A673 (cell line): ENCODE results near the gene ZMAT5. TPM values are rescaled to one million over a fixed set of nuclear protein-coding genes. Genes with fewer than 3 reads are reported as not detected.

Experiments
- BruUV-seq: library from RNA; stranded (reverse); fragments of 400-500 nt; replicated peaks from 2 replicates; lab custom pipeline; 2021; lab: Mats Ljungman, UMichigan
- CTCF ChIA-PET: fragments of 300-600 bp; sonication (Branson Sonifier 250); formaldehyde crosslinking; loops from one replicate; lab custom pipeline; 2022; ENCODE audit warnings: antibody characterized with exemption; lab: Charles Lee
- POLR2A ChIA-PET: fragments of 300-600 bp; sonication (Branson Sonifier 250); formaldehyde crosslinking; loops from one replicate; lab custom pipeline; 2022; ENCODE audit warnings: antibody characterized with exemption; ENCODE audit not compliant: low non-redundant PET; lab: Charles Lee
- DNase-seq: peaks from one replicate; pipeline ENCODE4 v3.0.0-alpha.2; 2015; ENCODE audit warnings: low spot score
- H3K27ac ChIP-seq: fragments of 200-600 bp; sonication (generic); 2 replicates; pipeline ENCODE4 v1.5.1; 2016; ENCODE audit warnings: mixed run types, low read depth, mild to moderate bottlenecking, mixed read lengths, antibody characterized with exemption, low read length; ENCODE audit not compliant: poor library complexity, severe bottlenecking
- H3K27me3 ChIP-seq: fragments of 200-600 bp; sonication (generic); replicated peaks from 2 replicates; pipeline ENCODE4 v1.6.1; 2017; ENCODE audit warnings: mixed run types, low read depth, mild to moderate bottlenecking, mixed read lengths, antibody characterized with exemption, low read length; ENCODE audit not compliant: insufficient read depth, poor library complexity
- H3K36me3 ChIP-seq: fragments of 200-600 bp; sonication (generic); 2 replicates; pipeline ENCODE4 v1.6.1; 2016; ENCODE audit warnings: mixed run types, mild to moderate bottlenecking, mixed read lengths, antibody characterized with exemption, low read length; ENCODE audit not compliant: insufficient read depth, poor library complexity, severe bottlenecking
- H3K4me1 ChIP-seq: fragments of 200-600 bp; sonication (generic); 2 replicates; pipeline ENCODE4 v1.6.1; 2017; ENCODE audit warnings: mixed run types, mild to moderate bottlenecking, mixed read lengths, antibody characterized with exemption, low read length; ENCODE audit not compliant: insufficient read depth, poor library complexity, severe bottlenecking
- H3K4me3 ChIP-seq: fragments of 200-600 bp; sonication (generic); 2 replicates; pipeline ENCODE4 v1.5.1; 2016; ENCODE audit warnings: low read depth, mixed run types, mild to moderate bottlenecking, mixed read lengths, low read length; ENCODE audit not compliant: poor library complexity, severe bottlenecking
- H3K9me3 ChIP-seq: fragments of 200-600 bp; sonication (generic); 2 replicates; pipeline ENCODE4 v1.6.1; 2016; ENCODE audit warnings: mixed run types, low read depth, mild to moderate bottlenecking, mixed read lengths, antibody characterized with exemption, low read length; ENCODE audit not compliant: poor library complexity, severe bottlenecking
- EZH2 ChIP-seq: fragments of 200-600 bp; sonication (generic); IDR thresholded peaks from 2 replicates; pipeline ENCODE4 v1.6.1; 2017; ENCODE audit warnings: borderline replicate concordance, low read depth, mild to moderate bottlenecking, mixed read lengths, antibody characterized with exemption, low read length; ENCODE audit not compliant: poor library complexity, severe bottlenecking
- intact Hi-C: fragments of 100-400 bp; cut with micrococcal nuclease; formaldehyde crosslinking; loops from one replicate; pipeline ENCODE4 v1.10.0; 2022; ENCODE audit not compliant: unreplicated experiment
- total RNA-seq: library from RNA; stranded (reverse); gene quantifications from 2 replicates; pipeline ENCODE4 v1.2.3, GENCODE V29; 2021
- TF ChIP-seq, protein P1 (sequence below): fragments of 300-800, 200-600 bp; sonication (generic); conservative IDR thresholded peaks from 2 replicates; pipeline ENCODE4 v1.5.1; 2017; ENCODE audit warnings: low read depth, mild to moderate bottlenecking, antibody characterized with exemption, low read length, moderate library complexity, mixed read lengths

Gene ZMAT5
- total RNA-seq, 1 experiment from 2014 or later, result 19.8 TPM

DNA sequence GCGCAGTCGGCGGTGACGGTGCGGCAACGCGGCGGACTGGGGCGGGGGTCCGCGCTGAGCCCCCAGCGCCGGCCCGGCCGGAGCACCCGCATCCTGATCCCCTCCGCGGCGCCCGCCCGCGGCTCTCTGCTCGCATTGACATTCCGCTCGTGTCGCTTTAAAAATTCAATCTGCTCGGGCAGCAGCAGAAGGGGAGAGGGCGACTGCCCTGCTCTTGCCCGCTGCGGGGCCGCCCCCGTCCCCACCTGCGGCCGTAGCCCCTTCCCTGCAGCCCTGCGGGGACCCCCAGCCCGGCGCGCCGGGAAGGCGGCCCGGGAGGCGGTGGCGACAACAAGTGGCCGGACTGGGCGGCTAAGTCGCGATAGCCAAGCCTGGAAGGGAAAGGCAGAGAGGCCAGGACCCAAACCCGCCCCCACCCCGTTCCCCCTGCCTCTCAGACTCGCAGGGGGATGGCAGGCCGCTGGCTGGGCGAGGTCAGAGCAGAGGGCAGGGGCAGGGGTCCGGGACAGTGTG is 45.9 kb downstream of the ZMAT5 start:
- TF ChIP-seq, protein P1, sequence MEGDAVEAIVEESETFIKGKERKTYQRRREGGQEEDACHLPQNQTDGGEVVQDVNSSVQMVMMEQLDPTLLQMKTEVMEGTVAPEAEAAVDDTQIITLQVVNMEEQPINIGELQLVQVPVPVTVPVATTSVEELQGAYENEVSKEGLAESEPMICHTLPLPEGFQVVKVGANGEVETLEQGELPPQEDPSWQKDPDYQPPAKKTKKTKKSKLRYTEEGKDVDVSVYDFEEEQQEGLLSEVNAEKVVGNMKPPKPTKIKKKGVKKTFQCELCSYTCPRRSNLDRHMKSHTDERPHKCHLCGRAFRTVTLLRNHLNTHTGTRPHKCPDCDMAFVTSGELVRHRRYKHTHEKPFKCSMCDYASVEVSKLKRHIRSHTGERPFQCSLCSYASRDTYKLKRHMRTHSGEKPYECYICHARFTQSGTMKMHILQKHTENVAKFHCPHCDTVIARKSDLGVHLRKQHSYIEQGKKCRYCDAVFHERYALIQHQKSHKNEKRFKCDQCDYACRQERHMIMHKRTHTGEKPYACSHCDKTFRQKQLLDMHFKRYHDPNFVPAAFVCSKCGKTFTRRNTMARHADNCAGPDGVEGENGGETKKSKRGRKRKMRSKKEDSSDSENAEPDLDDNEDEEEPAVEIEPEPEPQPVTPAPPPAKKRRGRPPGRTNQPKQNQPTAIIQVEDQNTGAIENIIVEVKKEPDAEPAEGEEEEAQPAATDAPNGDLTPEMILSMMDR, result no peak
- peak; percentile 97 for TF ChIP-seq EZH2
- no peaks in the 10 kb centered on the region for H3K4me1 ChIP-seq
- peaks cover 50% of the 10 kb centered on the region for H3K27me3 ChIP-seq
- BruUV-seq, result no TSS peak
- H3K9me3 ChIP-seq, result no peaks in the 10 kb centered on the region
- H3K4me3 ChIP-seq, result no peak overlapping the region
- intact Hi-C loops, result no loop called here
- no peaks in the 10 kb centered on the region for H3K36me3 ChIP-seq
- ChIA-PET POLR2A (no interaction called here), CTCF (no interaction called here)
- H3K27ac ChIP-seq, result no peak overlapping the region
- DNase-seq, result no peak

DNA sequence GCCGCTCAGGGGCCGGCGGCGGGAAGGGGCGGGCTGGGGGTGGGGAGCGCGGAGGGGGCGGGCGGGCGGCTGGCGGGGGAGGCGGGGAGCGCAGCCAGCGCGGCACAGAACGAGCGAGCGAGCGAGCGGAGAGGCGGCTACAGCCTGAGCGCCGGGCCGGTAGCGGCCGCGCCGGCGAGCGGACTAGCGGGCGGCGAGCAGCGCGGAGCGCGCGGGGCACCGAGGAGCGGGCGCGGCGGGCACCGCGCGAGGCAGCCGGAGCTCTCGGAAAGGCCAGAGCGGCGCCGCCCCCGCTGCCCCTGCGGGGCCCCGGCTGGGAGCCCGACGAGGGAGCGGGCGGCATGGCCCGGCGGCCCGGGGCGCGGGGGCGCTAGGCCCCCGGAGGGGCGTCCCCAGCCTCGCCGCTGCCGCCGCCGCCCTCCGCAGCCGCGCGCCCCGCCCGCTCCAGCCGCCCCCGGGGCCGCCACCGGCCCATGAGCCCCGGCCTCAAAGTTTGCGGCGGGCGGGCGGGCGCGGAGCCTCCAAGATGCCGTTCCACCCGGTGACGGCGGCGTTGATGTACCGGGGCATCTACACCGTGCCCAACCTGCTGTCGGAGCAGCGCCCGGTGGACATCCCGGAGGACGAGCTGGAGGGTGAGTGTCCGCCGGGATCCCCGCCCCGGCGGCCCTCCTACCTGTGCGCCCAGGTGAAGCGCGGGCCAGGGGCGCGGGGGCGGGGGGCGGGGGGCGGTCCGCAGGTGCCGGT is 46.7 kb downstream of the ZMAT5 start, which contains the start of gene CABP7:
TSS of gene CABP7 (plus strand) at position 105 of the 747 bp plus-strand sequence. CDS start at position 527, 422 bp downstream.
- Histone ChIP-seq H3K4me3 (no peak within 1 kb of the TSS), H3K27me3 (peaks cover 50% of the 10 kb centered on the region), H3K4me1 (no peaks in the 10 kb centered on the region), H3K9me3 (no peaks in the 10 kb centered on the region), H3K27ac (no peak within 1 kb of the TSS), H3K36me3 (no peaks in the 10 kb centered on the region)
- POLR2A ChIA-PET, result no interaction called here
- intact Hi-C loops, result no loop called here
- BruUV-seq, result no TSS peak
- no peak for DNase-seq
- CTCF ChIA-PET, result no interaction called here
- TF ChIP-seq, protein P1, result no peak
- no peak for TF ChIP-seq EZH2

DNA sequence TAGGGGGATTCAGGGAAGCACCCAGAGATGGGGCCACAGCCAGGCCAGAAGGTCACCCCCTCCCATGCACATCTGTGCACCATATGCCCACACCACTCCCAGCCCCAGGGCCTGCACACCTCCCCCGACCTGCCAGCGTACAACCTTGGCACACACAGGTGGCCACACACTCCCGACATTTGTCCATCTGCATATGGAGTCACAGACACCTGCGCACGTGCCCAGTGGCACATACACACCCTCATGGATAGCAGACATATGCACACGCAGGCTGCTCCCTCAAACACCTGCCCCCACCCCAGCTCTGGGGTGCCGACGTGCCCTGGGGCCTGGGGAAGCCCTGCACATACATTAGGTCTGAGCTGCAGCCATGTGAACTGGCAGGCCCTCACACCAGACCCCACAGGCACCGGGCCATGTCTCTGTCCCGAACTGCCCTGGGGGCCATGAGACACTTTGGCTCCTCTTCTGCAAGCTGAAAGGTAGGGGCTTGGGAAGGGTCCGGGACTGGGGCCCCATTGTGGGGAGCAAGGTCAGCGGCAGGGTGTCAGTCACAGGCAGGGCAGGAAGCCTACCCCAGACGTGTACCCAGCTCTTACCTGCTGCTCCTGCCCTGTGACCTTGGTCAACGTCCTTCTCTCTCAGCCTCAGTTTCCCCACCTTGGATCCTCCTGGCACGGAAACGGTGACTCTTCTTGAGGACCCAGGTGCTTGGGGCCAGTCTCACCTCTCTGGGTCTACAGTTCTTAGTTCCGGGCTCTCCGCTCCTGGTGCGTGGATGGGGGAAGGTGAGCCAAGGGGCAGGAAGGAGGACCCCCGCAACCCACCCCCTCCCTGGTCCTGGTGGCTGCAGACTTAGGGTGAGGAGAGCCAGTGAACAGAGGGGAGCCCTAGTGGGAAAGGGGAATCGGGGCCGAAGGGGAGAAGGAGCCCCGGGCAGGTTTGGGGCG is 47.6 kb downstream of the ZMAT5 start:
- Histone ChIP-seq H3K4me3 (no peak overlapping the region), H3K36me3 (no peaks in the 10 kb centered on the region), H3K4me1 (no peaks in the 10 kb centered on the region), H3K27ac (no peak overlapping the region), H3K27me3 (peaks cover 50% of the 10 kb centered on the region), H3K9me3 (no peaks in the 10 kb centered on the region)
- TF ChIP-seq, protein P1, result no peak
- peak; percentile 84 for TF ChIP-seq EZH2
- ChIA-PET POLR2A (no interaction called here), CTCF (no interaction called here)
- intact Hi-C loops, result no loop called here
- DNase-seq, result no peak
- no TSS peak for BruUV-seq
